Left lobe of liver (tissue), 2 donors: Measurements from ENCODE around the gene NAIF1. TPM values are rescaled to one million over a fixed set of nuclear protein-coding genes. Genes with fewer than 3 reads are reported as not detected.
A peak's percentile ranks its signal among the peaks of the same experiment; 100 is the strongest.
"Not testable (repeated sequence)": the region's sequence is repeated elsewhere in the genome, so short reads cannot be mapped to it uniquely, and the experiment has no call there.

Experiments
- ATAC-seq: fragments of 200-7000 bp; cut with Tn5 transposase; one replicate; pipeline ENCODE4 v1.9.1; 2020; ENCODE audit warnings: mild to moderate bottlenecking, moderate library complexity
- DNase-seq: peaks from one replicate; pipeline ENCODE4 v3.0.0-alpha.2; 2020; ENCODE audit warnings: low spot score
- total RNA-seq: library from RNA; stranded (reverse); gene quantifications from one replicate; pipeline ENCODE4 v1.2.1, GENCODE V29; 2021
- donor health status: DM: no; HTN: no; CAD: no; lungs with moderate emphysema.
- donor health status: DM: no; HTN: yes; CAD: no.

The NAIF1 gene
- total RNA-seq, 1 donor from 2014 or later, result 6.3 TPM

GRCh38 chr9:128036522-128036921, 30.6 kb downstream of the NAIF1 start:
- not testable (repeated sequence) for ATAC-seq, DNase-seq

- peak; percentile 99 for ATAC-seq
- DNase-seq, result peak; percentile 83
Observed at GRCh38 chr9:128034821-128035652, 32.1 kb downstream of the NAIF1 start.

- DNase-seq, result no peak
- ATAC-seq, result no peak
Observed at GRCh38 chr9:128033609-128034008, 33.5 kb downstream of the NAIF1 start.

DNA sequence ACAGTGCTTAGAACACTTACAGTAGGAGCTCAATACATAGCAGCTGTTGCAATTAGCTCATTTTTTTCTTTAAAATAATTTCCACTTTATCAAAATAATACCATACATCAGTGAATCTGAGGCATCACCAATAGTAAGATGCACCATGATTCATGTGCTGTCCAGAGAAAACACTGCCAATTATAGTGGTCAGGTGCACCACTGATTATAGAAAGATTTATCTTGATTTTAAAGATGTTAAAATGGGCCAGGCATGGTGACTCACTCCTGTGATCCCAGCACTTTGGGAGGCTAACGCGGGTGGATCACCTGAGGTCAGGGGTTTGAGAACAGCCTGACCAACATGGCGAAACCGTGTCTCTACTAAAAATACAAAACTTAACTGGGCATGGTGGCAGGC, 39.4 kb downstream of the NAIF1 start:
- DNase-seq, result no peak
- ATAC-seq, result no peak

DNA sequence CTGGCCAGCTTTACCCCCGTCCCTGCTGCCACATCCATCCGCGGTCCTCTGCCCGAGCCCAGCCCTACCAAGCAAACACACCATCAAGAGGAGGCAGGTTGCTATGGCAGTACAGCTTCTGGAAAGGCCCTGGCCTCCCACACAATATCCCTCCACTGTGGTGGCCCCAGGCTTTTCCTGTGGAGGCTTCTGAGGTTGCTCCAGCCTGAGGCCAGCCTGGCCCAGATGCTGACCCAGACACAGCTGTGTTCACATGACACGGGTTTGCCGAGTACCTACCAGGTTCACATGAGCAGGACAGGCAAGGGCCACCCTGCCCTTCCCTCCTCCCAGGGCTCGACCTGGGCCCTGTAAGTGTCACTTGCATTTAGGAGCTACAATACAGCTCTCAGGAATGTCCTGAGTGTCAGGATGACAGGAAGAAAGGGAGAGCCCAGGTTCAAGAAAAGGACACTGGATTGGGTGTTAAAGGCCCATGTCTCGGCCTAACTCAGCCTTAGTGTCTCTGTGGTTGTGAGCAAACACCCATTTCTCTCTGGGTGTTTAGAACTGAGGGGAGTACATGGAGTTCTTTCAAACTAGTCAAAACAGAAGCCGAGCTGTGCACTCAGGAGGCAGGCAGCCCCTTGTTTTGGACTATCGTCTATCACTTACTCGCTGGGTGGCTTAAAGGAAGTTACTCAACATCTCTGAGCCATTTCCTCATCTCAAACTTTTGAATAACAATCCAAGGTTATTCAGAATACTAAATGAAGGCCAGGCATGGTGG, 40.2 kb downstream of the NAIF1 start:
- DNase-seq, result no peak

DNA sequence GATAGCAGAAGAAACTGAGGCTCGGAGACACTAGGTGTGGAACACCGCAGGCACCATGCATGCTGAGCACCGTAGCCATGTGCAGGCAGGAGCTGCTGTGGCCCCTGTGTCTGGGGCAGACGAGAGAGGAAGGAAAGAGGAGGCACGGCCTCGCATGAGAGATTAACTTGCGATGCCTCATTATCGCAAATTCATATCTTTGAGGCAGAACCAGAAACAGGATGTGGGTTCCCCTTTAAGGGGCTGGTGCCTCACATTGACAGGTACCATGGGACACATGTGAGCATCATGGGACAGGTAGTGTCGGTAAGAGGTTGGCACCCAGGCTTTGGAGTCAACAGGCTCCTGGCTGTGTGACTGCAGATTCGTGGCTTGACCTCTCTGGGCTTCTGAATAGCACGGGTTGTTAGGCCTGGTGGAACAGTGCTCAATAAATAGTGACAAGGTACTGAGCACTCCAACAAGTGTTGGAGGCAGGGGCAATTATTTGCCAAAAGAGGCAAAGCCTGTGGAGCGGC, 40.8 kb downstream of the NAIF1 start:
- ATAC-seq (no peak), DNase-seq (no peak)

More for the DNA sequence above, 40.2 kb downstream of the NAIF1 start:
- ATAC-seq, result peak; percentile 16

- ATAC-seq (no peak), DNase-seq (no peak)
Observed at GRCh38 chr9:128025736-128026135, 41.4 kb downstream of the NAIF1 start.

- no peak for ATAC-seq
Observed at GRCh38 chr9:128024761-128025308, 42.3 kb downstream of the NAIF1 start.

DNA sequence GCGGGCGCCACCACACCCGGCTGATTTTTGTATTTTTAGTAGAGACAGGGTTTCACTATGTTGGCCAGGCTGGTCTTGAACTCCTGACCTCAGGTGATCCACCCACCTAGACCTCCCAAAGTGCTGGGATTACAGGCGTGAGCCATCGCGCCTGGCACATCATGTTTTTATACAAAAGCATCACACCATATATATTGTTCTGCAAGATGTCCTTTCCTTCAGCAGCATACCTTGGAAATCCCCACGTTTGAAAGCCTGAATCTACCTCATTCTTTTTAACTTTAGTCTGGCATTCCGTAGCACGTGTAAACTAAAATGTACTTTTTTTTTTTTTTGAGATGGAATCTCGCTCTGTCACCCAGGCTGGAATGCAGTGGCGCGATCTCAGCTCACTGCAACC, 43.4 kb downstream of the NAIF1 start:
- not testable (repeated sequence) for ATAC-seq, DNase-seq

More at GRCh38 chr9:128024761-128025308, 42.3 kb downstream of the NAIF1 start:
- DNase-seq, result no peak

DNA sequence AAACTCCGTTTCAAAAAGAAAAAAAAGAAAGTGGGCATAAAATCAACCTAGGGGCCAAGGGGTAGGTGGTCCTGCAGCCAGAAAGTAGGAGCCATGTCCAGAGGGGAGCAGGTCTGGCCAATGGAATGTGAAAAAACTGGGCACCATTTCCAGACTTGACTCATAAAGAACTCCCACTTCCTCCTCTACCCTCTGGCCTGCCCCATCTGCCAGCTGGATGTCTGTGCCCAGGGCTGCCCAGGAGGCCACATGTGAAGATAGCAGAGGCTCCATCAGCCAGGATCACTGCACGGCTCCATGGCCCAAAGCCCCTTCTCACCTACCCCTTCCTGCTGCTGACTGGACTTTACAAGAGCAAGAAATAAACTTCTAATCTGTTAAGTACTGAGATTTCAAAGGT, 44.2 kb downstream of the NAIF1 start:
- DNase-seq (no peak), ATAC-seq (peak; percentile 11)

- DNase-seq, result no peak
Observed at GRCh38 chr9:128021098-128021497, 46.0 kb downstream of the NAIF1 start.

DNA sequence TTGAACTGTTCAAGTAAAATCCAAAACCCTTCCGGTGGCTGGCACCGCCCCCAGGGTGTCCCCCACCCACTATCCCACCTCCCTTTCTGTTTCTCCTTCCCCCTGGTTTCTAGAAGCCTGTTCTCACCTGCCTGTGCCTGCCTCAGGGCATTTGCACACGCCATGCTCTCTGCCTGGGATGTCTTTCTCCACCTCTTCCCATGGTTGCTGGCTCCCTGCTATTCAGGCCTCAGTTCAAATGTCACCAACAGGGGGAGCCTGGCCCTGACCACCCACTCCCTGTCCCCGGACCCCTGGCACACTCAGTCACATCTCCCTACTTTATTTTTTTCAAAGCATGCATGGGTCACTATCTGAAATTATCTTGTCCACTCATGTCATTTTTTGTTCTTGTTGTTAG, 46.4 kb downstream of the NAIF1 start:
- DNase-seq, result no peak
- no peak for ATAC-seq

More at GRCh38 chr9:128021098-128021497, 46.0 kb downstream of the NAIF1 start:
- no peak for ATAC-seq

DNA sequence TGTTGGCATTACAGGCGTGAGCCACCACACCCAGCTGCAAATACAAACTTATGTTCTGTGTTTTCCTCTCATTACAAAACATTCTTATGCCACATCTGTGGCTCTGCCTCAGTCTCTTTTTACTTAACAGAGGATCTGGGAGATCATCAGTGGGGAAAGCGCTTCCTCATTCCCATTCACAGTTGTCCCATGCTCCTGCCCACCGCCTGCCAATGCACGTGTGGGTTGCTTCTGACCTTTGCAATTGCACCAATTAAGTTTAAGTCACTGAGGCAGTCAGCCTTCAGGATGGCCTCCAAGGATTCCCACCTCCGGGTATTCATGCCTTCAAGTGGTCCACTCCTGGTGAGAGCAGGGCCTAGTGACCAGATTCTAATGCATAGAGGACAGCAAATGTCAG, 51.4 kb downstream of the NAIF1 start:
- no peak for ATAC-seq
- no peak for DNase-seq

Other genes with a start within 250 kb of the NAIF1 start
- gene ENG, start 212.7 kb downstream of the NAIF1 start, total RNA-seq, result 34.1 TPM
- 42.6 TPM for gene AK1, start 189.6 kb downstream of the NAIF1 start, total RNA-seq
- gene ST6GALNAC6, start 167.7 kb downstream of the NAIF1 start, total RNA-seq, result 35.2 TPM
- 5.9 TPM for gene ST6GALNAC4, start 150.3 kb downstream of the NAIF1 start, total RNA-seq
- gene PIP5KL1, start 136.5 kb downstream of the NAIF1 start, total RNA-seq, result 0.40 TPM
- gene DPM2, start 129.5 kb downstream of the NAIF1 start, total RNA-seq, result 12.4 TPM
- gene EEIG1, start 86.3 kb downstream of the NAIF1 start, total RNA-seq, result 42.5 TPM
- gene SLC25A25, start 912 bp upstream of the NAIF1 start, total RNA-seq, result 76.9 TPM
- gene PTGES2, start 60.4 kb upstream of the NAIF1 start, total RNA-seq, result 35.8 TPM
- 2.7 TPM for gene LCN2, start 82.1 kb upstream of the NAIF1 start, total RNA-seq
- 20.8 TPM for gene BBLN, start 92.9 kb upstream of the NAIF1 start, total RNA-seq
- gene CIZ1, start 124.3 kb upstream of the NAIF1 start, total RNA-seq, result 28.1 TPM
- gene DNM1, start 136.1 kb upstream of the NAIF1 start, total RNA-seq, result 3.7 TPM
- gene GOLGA2, start 208.7 kb upstream of the NAIF1 start, total RNA-seq, result 34.8 TPM
- 17.8 TPM for gene SWI5, start 209.0 kb upstream of the NAIF1 start, total RNA-seq